SK-N-SH treated with all-trans-retinoic acid at 6 μM for 48 hours (cell line): ENCODE measurements around the gene TTR.

Experiments
- ATAC-seq: fragments of 200-7000 bp; cut with Tn5 transposase; 3 replicates; pipeline ENCODE4 v1.9.1; 2020; ENCODE audit warnings: mild to moderate bottlenecking, moderate library complexity
- ARNTL ChIP-seq: fragments of 450-650 bp; formaldehyde crosslinking; IDR thresholded peaks from 2 replicates; pipeline ENCODE4 v1.5.0; 2020; ENCODE audit warnings: low read depth, mild to moderate bottlenecking, moderate library complexity, borderline replicate concordance
- BACH2 ChIP-seq: fragments of 250-450 bp; sonication (Bioruptor Pico); IDR thresholded peaks from 2 replicates; pipeline ENCODE4 v1.9.0; 2021; ENCODE audit warnings: mild to moderate bottlenecking, borderline replicate concordance
- CSDC2 ChIP-seq: fragments of 250-450 bp; sonication (Bioruptor Pico); IDR thresholded peaks from 2 replicates; pipeline ENCODE4 v1.5.0; 2020; ENCODE audit warnings: mild to moderate bottlenecking, moderate library complexity
- CSRNP3 ChIP-seq: fragments of 250-450 bp; sonication (Bioruptor Pico); IDR thresholded peaks from 2 replicates; pipeline ENCODE4 v1.5.1; 2021; ENCODE audit warnings: mild to moderate bottlenecking, moderate library complexity
- ESRRG ChIP-seq: fragments of 250-450 bp; sonication (Bioruptor Pico); IDR thresholded peaks from 2 replicates; pipeline ENCODE4 v1.6.1; 2021; ENCODE audit warnings: mild to moderate bottlenecking
- ISL1 ChIP-seq: fragments of 250-450 bp; sonication (Bioruptor Pico); IDR thresholded peaks from 2 replicates; pipeline ENCODE4 v2.1.2; 2022; ENCODE audit warnings: mild to moderate bottlenecking, moderate library complexity
- OSR1 ChIP-seq: fragments of 250-450 bp; sonication (Bioruptor Pico); IDR thresholded peaks from 2 replicates; pipeline ENCODE4 v1.8.0; 2022; ENCODE audit warnings: moderate library complexity, mild to moderate bottlenecking, inconsistent platforms
- PATZ1 ChIP-seq: fragments of 250-450 bp; sonication (Bioruptor Pico); IDR thresholded peaks from 2 replicates; pipeline ENCODE4 v1.8.0; 2020; ENCODE audit warnings: mild to moderate bottlenecking, moderate library complexity, borderline replicate concordance
- POU6F1 ChIP-seq: fragments of 250-450 bp; sonication (Bioruptor Pico); IDR thresholded peaks from 2 replicates; pipeline ENCODE4 v1.8.0; 2021; ENCODE audit warnings: low read depth, mild to moderate bottlenecking, moderate library complexity, borderline replicate concordance
- PPARA ChIP-seq: fragments of 250-450 bp; sonication (Bioruptor Pico); IDR thresholded peaks from 2 replicates; pipeline ENCODE4 v1.5.0; 2020; ENCODE audit warnings: mild to moderate bottlenecking, borderline replicate concordance
- RARB ChIP-seq: fragments of 250-450 bp; sonication (Bioruptor Pico); IDR thresholded peaks from 2 replicates; pipeline ENCODE4 v1.8.0; 2021; ENCODE audit warnings: mild to moderate bottlenecking, moderate library complexity
- SNAI2 ChIP-seq: fragments of 250-450 bp; sonication (Bioruptor Pico); IDR thresholded peaks from 2 replicates; pipeline ENCODE4 v1.5.0; 2020; ENCODE audit warnings: mild to moderate bottlenecking, moderate library complexity
- TCF4 ChIP-seq: fragments of 250-450 bp; sonication (Bioruptor Pico); IDR thresholded peaks from 2 replicates; pipeline ENCODE4 v1.8.0; 2021; ENCODE audit warnings: mild to moderate bottlenecking, moderate library complexity, borderline replicate concordance
- TOX ChIP-seq: fragments of 250-450 bp; sonication (Bioruptor Pico); IDR thresholded peaks from 2 replicates; pipeline ENCODE4 v1.8.0; 2021; ENCODE audit warnings: mild to moderate bottlenecking, moderate library complexity, borderline replicate concordance
- TSHZ2 ChIP-seq: fragments of 250-450 bp; sonication (Bioruptor Pico); IDR thresholded peaks from 2 replicates; pipeline ENCODE4 v1.5.0; 2020; ENCODE audit warnings: mild to moderate bottlenecking, moderate library complexity
- ZC3H10 ChIP-seq: fragments of 250-450 bp; sonication (Bioruptor Pico); IDR thresholded peaks from 2 replicates; pipeline ENCODE4 v1.5.1; 2021; ENCODE audit warnings: mild to moderate bottlenecking, moderate library complexity
- ZFP3 ChIP-seq: fragments of 250-450 bp; sonication (Bioruptor Pico); IDR thresholded peaks from 2 replicates; pipeline ENCODE4 v1.5.0; 2020; ENCODE audit warnings: mild to moderate bottlenecking, moderate library complexity
- ZNF70 ChIP-seq: fragments of 450-650 bp; formaldehyde crosslinking; IDR thresholded peaks from 2 replicates; pipeline ENCODE4 v1.5.0; 2020; ENCODE audit warnings: mild to moderate bottlenecking, moderate library complexity

The TTR gene

GRCh38 chr18:31548853-31549252 is 42.8 kb upstream of the TTR start:
- no peak for ATAC-seq
- TF ChIP-seq ZC3H10 (CRISPR knock-in tag): no peak

- no peak for ATAC-seq
- TF ChIP-seq ZC3H10 (CRISPR knock-in tag) (no peak), ZNF70 (CRISPR knock-in tag) (no peak), ARNTL (CRISPR knock-in tag) (no peak), CSDC2 (no peak), POU6F1 (CRISPR knock-in tag) (no peak), OSR1 (CRISPR knock-in tag) (no peak), ESRRG (CRISPR knock-in tag) (no peak), TOX (CRISPR knock-in tag) (no peak), BACH2 (CRISPR knock-in tag) (no peak)
Observed at GRCh38 chr18:31549416-31549815, 42.3 kb upstream of the TTR start.

GRCh38 chr18:31551883-31552282 is 39.8 kb upstream of the TTR start:
- no peak for ATAC-seq
- TF ChIP-seq PATZ1 (CRISPR knock-in tag) (no peak), OSR1 (CRISPR knock-in tag) (no peak)

- ATAC-seq: no peak
- TF ChIP-seq CSDC2 (no peak), TSHZ2 (CRISPR knock-in tag) (no peak), ISL1 (CRISPR knock-in tag) (no peak)
Observed at GRCh38 chr18:31553800-31554199, 37.9 kb upstream of the TTR start.

- no peak for ATAC-seq
- no peak for TF ChIP-seq SNAI2 (CRISPR knock-in tag)
- no peak for TF ChIP-seq BACH2 (CRISPR knock-in tag)
- TF ChIP-seq ZC3H10 (CRISPR knock-in tag): no peak
- TF ChIP-seq ISL1 (CRISPR knock-in tag): no peak
- TF ChIP-seq ZFP3 (CRISPR knock-in tag): no peak
- TF ChIP-seq TSHZ2 (CRISPR knock-in tag): no peak
- no peak for TF ChIP-seq ZNF70 (CRISPR knock-in tag)
- no peak for TF ChIP-seq RARB (CRISPR knock-in tag)
- TF ChIP-seq PATZ1 (CRISPR knock-in tag): no peak
- TF ChIP-seq POU6F1 (CRISPR knock-in tag): no peak
- TF ChIP-seq CSRNP3: no peak
- no peak for TF ChIP-seq PPARA (CRISPR knock-in tag)
- no peak for TF ChIP-seq TCF4 (CRISPR knock-in tag)
- TF ChIP-seq, all 23 proteins: peak for 0
Observed at GRCh38 chr18:31554776-31555175, 36.9 kb upstream of the TTR start.
